Erythroblast (primary cell): Measurements from ENCODE around the gene ATP9A.

ENCODE experiments used
- GATA1 ChIP-seq: IDR thresholded peaks from 2 replicates; pipeline ENCODE4 v1.6.1; 2011; ENCODE audit warnings: low read depth, mild to moderate bottlenecking, control low read depth, low read length, moderate library complexity
- POLR2A ChIP-seq: IDR thresholded peaks from 2 replicates; pipeline ENCODE4 v1.6.1; 2011; ENCODE audit warnings: mild to moderate bottlenecking, low read length

DNA sequence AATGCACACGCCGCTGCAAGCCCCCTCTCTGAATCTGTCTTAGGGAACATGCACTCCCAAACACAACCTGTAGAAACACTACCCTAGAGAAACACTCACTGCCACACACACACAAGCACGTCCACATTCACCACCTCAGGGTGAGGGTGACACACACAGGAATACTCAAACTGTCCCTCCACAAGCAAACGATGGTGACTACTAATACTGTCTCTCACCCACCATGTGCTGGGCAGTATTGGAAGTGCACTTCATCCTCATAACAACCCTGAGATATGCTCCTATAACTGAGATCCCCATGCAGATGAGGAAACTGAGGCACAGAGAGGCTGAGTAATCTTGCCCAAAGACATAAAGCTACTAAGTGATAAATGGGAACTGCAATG lies 55.0 kb downstream of the ATP9A start:
- TF ChIP-seq POLR2A: no peak
- no peak for TF ChIP-seq GATA1
